GM12872 (cell line): ENCODE measurements around the gene PALS1.

Source experiments
- CTCF ChIP-seq: IDR thresholded peaks from 3 replicates; pipeline ENCODE4 v1.5.1; 2011; ENCODE audit warnings: low read depth, mild to moderate bottlenecking, low read length, moderate library complexity; ENCODE audit not compliant: insufficient read depth

Gene PALS1

DNA sequence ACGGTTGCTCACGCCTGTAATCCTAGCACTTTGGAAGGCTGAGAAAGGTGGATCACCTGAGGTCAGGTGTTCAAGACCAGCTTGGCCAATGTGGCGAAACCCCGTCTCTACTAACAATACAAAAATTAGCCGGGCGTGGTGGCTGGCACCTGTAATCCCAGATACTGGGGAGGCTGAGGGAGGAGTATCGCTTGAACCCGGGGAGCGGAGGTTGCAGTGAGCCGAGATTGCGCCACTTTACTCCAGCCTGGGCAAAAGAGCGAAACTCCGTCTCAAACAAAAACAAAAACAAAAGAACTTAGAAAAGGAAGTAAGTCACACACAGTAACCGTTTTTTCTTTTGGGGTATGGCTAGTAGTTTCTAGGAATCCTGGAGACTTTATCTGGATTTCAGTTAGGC, 1.7 kb upstream of the PALS1 start:
- no peak for TF ChIP-seq CTCF

- TF ChIP-seq CTCF = no peak
These were observed 885 bp upstream of the PALS1 start for GRCh38 chr14:67240168-67240932.

DNA sequence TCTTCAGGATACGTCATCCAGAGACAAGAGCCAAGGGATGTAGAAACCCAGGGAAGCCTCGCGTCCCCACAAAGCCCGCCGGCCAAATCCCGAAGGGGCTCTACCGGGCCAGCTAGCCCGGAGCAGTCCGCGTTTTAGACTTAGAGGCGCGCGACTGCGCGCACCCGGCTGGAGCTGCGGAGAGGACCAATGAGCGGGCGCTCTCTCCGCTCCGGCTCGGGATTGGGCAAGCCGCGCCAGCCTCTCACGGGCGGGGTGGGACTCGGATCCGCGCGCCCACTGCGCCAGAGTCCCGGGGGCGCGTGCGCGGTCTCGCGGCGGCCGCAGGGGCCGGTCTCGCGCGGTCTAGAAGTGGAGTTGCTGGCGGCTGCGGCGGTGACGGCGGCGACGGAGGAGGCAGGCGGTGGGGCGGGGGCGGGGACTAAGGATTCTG, 241 bp upstream of the PALS1 start:
- TF ChIP-seq CTCF = no peak

DNA sequence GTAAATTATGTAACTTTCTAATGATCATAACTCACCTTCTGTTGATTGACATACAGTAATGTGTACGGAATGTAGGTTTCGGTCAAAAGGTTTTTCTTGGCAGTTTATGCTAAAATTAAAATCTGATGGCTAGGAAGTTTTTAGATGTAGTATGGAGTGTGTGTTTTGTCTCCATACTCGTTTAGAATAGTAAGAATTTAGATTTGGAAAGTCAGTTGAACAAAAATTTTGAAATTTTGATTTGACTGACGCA, 859 bp downstream of the PALS1 start:
- TF ChIP-seq CTCF = no peak

DNA sequence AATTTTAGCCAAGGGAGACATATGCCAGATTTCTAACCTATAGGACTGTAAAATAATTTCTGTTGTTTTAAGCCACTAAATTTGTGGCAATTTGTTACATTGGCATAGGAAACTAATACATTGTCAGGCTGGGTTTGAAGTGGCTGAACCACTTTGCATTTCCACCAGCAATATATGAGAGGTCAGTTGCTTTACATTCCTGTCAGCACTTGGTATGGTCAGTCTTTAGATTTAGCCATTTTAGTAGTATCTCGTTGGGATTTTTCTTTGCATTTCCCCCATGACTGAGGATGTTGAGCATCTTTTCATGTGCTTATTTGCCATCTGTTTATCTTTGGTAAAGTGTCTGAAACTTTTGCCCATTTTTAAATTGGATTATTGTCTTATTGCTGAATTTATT, 3.9 kb downstream of the PALS1 start:
- no peak for TF ChIP-seq CTCF

- no peak for TF ChIP-seq CTCF
These were observed 10.5 kb downstream of the PALS1 start for GRCh38 chr14:67251573-67252226.

GRCh38 chr14:67253076-67253635, 11.9 kb downstream of the PALS1 start:
- TF ChIP-seq CTCF = no peak
